Islet of Langerhans (tissue), 1 donor: ENCODE data around the gene PMFBP1.

Experiments
- FAIRE-seq: peaks from one replicate; lab custom pipeline; 2011; peaks lifted over from hg19 to GRCh38; lab: Jason Lieb, UNC

PMFBP1 gene, protein sequence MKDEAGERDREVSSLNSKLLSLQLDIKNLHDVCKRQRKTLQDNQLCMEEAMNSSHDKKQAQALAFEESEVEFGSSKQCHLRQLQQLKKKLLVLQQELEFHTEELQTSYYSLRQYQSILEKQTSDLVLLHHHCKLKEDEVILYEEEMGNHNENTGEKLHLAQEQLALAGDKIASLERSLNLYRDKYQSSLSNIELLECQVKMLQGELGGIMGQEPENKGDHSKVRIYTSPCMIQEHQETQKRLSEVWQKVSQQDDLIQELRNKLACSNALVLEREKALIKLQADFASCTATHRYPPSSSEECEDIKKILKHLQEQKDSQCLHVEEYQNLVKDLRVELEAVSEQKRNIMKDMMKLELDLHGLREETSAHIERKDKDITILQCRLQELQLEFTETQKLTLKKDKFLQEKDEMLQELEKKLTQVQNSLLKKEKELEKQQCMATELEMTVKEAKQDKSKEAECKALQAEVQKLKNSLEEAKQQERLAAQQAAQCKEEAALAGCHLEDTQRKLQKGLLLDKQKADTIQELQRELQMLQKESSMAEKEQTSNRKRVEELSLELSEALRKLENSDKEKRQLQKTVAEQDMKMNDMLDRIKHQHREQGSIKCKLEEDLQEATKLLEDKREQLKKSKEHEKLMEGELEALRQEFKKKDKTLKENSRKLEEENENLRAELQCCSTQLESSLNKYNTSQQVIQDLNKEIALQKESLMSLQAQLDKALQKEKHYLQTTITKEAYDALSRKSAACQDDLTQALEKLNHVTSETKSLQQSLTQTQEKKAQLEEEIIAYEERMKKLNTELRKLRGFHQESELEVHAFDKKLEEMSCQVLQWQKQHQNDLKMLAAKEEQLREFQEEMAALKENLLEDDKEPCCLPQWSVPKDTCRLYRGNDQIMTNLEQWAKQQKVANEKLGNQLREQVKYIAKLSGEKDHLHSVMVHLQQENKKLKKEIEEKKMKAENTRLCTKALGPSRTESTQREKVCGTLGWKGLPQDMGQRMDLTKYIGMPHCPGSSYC

DNA sequence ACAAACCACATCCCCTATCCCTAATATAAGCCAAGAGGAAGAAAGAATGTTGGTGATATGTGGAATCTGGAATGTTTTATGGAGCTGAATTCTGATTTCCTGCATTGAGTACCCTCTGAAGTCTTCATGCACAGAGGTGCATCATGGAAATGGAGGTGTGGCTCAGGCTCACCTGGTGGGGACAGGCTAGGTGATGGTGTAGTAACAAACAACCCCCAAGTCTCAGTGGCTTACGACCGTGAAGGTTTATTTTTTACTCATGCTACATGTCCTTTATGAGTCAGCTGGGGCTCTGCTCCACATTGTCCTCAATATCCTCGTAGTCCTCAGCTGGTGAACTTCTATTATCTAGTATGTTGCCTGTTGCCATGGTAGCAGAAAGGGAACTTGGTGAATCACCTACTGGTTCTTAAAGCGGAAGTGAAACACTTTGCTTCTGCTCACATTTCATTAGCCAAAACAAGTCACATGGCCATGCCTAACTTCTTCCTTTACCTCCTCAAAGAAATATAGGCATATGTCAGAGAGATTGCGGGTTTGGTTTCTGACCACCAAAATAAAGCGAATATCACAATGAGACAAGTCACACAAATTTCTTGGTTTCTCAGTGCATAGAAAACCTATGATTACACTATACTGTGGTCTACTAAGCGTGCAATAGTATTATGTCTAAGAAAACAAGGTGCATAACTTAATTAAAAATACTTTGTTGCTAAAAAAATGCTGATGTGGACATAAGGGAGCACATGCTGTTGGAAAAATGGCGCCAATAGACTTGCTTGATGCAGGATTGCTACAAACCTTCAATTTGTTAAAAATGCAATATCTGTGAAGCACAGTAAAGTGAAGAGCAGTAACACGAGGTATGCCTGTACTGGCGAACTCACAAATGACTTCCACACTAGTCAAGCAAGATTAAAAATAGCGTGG, at the start of gene PMFBP1:
Gene PMFBP1, minus strand, starts transcription at position 51 of the 930 bp plus-strand sequence. CDS start 947 bp downstream, outside the sequence.
- FAIRE-seq: peak; percentile 53

DNA sequence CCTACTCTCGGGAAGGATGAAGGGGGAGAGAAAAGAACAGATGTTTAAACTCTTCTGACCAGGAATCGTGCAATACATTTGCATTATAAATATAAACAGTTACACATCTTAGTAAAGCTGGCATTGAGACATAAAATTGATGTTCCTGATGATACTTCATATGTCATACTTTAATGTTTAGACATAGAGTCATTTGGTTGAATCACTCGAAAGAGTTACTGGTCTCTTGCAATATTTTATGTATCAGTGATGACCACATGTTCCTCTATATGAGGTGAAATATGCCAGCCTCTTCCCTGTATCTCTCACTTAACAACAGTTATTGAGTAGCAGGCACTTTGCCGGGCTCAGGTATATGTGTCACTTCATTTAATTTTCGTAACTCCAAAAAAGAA, 49.7 kb upstream of the PMFBP1 start:
- no peak for FAIRE-seq

DNA sequence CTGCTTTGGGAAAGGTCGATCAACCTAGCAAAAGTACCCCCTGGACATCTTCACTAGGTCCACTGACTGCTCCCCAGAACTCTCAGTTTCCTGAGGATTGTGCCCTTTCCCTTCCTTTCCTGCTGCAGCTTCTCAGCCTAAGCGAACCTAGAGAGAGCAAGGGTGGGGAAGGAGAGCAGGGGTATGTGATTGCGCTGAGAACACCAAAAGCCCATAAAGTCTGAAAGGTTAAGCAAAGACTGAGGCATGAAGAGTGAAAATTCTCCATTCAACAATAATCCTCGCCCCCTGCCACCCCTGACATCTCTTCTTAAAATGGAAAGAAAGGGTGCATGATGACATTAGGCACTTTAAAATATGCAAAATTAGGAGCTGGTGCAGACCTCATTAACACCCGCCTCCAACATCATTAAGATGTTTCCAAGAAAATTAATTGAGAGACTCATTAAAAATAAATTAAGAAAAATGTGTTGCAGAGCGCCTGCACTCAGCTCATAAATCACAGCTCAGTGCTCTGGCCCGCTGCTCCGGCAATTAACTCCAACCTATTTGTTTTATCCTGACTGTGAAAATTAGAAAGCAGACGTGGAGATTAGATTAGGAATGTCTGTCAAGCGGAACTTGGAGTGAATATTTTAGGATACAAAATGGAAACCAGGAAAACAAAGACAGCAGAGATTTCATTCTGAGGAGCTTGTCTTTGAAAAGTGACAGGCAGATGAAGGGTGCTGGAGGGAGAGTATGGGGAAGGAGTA, 49.1 kb upstream of the PMFBP1 start:
- no peak for FAIRE-seq

DNA sequence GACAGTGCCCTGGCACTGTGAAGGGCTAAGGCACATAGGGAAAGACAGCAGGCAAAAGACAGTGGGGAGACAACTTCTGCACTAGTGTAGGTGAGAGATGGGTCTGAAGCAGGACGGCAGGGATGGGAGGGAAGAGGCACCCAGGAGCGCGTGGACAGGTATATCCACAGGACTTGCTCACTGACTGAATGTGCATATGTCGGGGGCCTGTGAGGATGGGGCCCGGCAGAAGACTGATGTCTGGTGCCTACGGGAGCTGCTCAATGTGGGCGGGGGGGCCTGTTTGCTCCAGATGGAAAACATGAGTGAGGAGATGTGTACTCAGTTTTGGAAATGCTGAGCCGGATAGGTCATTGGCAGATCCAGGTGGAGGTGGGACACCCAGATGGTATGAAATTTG, 47.3 kb upstream of the PMFBP1 start:
- FAIRE-seq: no peak

DNA sequence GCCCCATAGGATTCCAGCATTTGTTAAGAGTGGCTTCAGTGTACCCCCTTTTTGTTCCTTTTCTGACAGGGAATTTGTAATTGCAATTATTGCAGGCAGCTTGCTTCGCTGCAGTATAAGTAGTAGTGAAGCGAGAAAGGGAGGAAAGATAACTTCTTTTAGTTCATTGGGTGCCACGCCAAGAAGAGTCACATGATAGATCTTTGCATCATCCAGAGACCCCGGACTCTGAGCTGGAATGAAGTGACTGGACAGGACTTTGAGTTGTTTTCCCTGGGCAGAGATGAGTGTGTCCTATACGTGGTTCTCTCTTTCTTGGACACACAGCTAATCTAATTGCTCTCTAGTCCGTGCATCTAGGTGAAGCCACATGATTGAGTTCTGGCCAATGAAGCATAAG, 44.8 kb upstream of the PMFBP1 start:
- FAIRE-seq: no peak

DNA sequence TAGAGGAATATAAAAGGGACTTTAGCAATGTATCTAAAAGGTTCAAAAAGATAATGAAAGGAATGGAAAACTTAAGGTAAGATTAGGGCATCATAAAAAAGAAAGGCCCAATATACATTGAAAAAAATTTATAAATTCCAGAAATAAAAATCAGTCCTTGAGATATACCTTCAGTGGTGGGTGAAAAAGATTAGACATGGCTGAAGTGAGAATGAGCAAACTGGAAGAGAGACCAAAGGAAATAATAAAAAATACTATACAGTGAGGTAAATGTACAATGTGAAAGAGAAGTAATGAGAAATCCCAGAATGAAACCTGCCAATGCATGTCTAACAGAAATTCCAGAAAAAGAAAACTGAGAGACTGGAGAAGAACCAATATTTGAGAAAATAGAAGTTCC, 42.9 kb upstream of the PMFBP1 start:
- FAIRE-seq: no peak

DNA sequence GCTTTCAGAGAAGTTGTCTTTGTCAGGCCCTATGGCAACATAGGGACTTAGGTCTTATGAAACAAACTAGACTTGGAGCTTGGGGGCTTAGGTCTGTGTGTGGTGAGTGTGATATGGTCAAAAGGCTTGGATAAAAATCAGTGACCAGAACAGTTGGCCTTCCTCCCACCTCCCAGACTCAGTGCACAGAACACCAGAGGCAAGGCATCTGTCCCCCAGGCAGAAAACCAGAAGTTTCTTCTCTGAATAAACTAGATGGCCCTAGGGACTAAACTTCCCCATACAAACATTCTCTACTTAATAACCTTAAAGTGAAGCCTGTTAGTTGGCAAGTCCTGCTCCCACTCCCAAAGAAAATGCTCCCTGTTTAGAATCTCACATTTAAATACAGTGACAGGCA, 39.2 kb upstream of the PMFBP1 start:
- FAIRE-seq: no peak

DNA sequence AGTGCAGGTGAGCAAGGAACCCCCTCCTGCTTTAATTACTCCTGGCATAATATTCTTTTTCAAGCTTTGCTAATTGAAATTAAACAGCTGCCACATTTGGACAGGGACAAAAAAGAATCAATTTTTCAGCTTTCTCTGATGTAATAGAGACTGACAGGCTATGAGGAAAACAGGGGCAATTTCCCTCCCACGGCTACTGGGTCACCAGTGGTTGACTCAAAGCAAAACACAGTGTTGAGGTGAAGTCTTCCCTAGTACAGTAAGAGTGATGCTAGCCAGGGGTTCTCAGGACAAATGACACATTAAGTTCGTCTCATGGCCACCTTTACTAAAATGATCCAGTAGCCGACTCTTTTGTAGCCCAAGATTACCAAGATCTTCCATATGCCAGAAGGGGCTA, 38.6 kb upstream of the PMFBP1 start:
- FAIRE-seq: no peak

DNA sequence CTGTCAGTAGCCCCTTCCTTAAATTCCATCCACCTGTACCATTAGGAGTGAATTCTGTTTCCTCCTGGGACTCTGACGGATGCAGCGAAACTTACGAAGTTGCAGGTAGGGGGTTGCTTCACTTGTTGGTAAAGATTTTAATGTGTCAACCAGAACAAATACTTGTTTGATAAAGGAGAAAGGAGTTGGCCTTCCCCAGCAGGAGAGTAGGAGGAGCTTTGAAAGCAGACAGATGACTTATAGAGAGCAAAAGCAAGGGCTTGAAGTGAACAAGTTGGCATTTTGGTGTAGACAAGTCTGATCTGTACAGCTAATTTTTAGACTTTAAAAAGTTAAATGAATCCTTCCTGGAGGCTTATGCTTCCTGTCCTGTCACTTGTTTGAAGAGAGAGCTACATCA, 38.1 kb upstream of the PMFBP1 start:
- no peak for FAIRE-seq

DNA sequence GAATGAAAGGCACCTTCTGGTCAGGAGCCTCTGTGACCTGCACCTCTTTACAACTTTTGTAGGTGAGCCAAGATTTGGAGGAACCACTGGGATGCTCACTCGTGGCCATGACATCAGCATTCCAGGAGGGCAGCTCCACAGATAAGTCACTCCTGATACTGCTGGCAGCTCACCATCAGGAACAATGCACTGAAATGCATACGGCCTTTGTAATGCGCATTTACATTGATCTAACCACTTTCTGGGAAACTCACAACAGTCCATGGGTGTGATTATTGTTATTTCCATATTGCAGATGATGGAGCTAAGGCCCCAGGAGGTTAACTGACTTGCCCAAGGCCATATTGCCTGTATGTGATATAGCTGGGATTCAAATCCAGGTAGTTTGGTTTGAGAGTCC, 34.3 kb upstream of the PMFBP1 start:
- no peak for FAIRE-seq

DNA sequence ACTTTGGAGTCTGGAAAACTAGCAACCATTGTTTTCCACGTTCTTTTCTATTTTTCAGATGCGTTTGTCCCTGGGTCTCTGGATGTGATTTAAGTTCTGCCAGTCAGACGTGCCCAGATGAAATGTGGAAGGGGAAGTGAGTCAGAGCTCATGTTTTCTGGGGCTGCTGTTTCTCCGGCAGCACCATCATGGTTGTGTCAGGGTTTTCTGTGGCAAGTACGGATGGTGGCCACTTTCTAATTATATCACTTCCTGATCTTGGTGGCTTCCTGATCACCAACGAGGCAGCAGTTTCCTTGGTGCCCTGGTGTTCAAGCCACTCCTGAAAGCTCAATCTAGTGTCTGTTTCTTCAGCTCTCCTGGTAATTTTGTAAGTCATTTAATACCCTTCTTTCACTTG, 31.4 kb upstream of the PMFBP1 start:
- no peak for FAIRE-seq

DNA sequence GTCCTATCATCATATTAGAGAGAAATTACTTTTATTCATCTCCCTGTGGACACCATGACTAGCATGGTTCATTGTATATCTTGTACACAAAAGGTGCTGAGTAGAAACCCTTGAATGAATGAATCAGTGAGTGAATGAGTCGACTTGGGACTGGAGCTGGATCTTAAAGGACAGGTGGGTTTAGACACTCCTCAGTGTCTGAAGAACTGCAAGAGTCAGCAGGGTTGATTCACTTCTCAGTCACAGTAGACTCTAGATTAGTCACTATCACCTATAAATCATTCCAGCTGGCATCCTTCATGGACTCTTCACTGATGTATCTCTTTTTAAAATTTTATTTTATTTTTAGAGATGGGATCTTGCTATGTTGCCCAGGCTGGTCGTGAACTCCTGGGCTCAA, 30.1 kb upstream of the PMFBP1 start:
- no peak for FAIRE-seq

DNA sequence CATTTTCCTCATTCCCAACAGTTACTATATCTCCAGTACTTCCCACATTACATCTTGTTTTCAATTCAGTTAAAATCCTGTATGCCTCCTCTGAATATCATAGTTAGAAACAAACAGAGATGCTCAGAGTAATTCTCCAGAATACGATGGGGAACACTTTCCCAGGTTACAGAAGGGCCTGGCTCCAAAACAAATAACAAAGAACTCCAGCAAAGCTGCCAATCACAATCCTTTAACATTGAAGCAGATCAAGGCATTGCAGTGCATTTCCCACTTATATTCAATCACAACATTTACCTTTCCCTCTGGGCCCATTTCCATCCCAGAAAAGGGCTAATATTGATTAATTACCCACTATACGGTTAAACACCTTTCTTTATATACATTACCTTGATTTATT, 29.4 kb upstream of the PMFBP1 start:
- no peak for FAIRE-seq

DNA sequence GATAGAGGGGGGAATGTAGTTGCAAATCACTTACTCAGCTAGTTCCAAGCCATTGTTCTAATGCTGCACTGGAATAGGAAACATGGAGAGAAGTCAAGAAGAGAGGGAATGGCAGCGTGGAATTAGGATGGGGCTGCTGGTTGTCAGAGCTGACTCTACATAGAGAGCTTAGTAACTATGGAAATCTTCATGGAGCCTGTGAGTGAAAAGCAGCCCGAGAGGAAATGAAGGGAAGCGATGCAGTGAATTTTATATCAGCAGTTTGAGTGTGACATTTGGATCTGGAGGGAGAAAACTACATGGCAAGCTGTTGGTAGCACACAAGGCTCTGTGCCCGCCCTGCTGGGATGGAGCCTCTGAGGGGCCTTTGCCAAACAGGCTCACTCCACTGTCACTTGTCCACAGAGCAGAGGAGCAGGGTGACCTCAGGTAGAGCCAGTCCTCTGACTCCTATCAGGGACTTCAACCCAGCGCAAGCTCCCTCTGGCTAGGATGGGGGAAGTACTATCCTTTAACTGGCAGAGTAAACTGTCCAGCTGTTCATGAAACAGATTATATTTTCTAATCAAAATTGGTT, 27.9 kb upstream of the PMFBP1 start:
- no peak for FAIRE-seq

DNA sequence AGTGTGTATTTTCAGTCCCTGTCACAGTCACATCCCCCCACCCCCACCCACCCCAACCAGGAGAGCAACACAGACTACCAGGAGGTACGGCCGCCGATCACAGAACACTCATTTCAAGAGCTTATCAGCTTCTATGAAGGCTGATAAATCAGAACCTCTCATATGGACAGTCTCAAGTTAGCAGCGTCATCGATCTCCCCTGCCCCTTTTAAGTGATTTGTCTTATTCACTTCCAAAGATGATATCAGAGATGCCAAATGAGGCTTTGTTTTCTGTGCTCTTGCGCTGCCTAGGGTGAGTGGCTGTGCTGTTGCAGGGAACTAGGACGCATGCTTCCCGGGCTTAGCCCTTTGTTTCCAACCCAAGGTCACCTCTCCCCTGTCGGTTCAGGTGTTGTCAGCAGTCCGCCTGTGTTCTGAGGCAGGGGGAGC, 26.8 kb upstream of the PMFBP1 start:
- FAIRE-seq: no peak

DNA sequence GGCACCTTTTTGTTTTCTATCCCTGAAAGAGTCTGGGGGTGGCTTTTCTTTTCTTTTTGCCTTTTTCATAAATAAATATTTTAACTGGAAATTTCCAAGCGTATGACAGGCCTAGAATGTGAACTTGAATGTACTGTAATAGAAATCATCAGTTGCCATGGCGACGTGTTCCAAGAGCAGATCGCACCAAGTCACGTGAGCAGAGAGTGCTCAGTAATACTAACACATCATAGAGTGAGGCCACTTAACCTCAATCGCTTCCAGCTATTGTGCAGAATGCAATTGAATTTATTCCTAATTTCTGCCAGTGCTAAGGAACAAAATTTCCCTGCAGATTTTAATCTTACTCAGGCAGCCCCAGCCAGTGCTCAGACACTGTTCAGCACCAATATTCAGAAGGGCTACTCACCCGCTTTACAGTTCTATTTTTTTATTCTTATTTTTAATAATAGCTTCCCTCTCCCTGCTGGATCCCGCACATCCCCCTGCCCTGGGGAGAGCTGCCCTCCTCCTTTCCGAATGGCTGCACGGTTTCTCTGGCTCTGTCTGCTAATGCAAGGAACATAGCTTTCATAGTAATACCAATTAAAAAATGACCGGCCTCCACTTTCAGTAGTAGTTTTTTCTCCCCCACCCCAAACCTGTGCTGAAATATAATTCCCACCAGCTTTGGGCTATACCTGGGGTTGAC, 26.2 kb upstream of the PMFBP1 start:
- peak; percentile 99 for FAIRE-seq

DNA sequence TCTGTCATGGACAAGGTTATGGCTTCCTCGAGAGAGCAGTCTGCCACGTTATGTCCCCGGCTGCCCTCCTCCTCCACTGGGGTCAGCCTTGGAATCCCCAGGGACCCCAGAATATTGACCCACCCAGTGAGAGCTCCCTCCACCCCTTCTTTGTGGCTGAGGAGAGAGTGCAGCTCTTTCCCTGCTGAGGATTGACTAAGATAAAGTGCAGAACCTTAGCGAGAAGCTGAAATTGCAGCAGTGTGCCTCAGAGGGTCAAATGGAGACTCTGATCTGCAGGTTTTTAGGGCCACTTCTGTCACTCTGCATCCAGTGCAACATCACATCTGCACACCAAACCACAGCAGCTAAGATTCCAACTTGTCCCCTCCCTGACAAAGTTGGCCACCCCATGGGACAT, 25.6 kb upstream of the PMFBP1 start:
- FAIRE-seq: no peak

DNA sequence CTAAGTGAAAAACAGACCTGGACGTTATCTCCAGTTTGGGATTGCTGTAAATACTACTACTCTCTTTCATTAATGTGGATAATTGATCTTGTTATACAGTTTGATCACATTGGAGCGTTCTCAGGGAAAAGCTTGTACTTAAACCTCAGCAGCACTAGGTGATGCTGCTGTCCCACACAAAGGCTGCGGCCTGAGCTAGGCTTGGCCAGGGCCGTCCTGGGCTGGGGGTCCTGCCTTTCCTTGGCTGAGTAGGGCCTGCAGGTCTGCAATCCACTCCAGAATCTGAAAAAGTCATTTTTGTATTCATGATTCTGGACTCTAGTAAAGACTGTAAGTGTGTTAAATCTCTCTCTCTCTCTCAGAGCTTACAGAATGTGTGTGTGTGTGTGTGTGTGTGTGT, 23.7 kb upstream of the PMFBP1 start:
- FAIRE-seq: no peak

DNA sequence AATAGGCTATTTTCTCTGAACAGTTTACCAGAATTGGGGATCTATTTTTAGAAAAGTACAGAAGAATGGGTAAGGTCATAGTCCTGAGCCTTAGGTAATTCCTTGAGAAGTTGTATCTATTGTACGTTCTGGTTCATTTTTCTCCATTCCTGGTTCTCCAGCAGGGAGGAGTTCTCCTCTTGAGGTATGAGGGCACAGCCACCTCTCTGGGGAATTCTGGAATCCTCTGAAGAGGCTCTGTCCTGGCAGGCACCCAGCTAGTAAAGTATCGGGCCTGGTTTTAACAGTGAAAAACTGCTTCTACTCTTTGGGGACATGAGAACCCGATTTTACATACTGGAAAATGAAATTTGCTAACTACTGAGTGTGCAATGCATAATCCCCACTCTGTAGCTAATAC, 19.6 kb upstream of the PMFBP1 start:
- no peak for FAIRE-seq

DNA sequence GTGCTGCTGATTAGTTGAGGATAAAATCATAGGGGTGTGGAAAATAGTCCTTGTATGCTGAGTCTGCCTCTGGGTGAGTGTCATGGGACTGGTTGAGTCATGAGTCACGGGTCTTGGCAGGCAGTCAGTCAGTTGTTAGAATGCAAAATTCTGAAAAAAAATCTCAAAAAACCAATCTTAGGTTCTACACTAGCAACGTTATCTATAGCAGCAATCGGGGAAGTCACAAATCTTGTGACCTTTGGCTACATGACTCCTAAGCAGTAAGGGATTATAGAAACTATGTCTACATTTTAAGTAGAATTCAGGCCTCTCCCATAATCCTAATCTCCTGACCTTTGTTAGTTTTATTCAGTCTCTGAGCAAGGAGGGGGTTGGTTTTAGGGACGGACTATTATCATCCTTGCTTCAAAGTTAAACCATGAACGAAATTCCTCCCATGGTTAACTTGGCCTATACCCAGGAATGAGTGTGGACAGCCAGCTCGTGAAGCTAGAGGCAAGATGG, 18.0 kb upstream of the PMFBP1 start:
- no peak for FAIRE-seq
